SK-N-SH (cell line): Measurements from ENCODE around the gene TMEM179B. TPM values are rescaled to one million over a fixed set of nuclear protein-coding genes. Genes with fewer than 3 reads are reported as not detected.
A peak's percentile ranks its signal among the peaks of the same experiment; 100 is the strongest.

Source experiments
- CTCF ChIA-PET: fragments of 300-600, 350-600 bp; formaldehyde crosslinking; extraction: SDS; loops from one replicate; lab custom pipeline; 2021; lab: Yijun Ruan, JAX
- POLR2A ChIA-PET: fragments of 350-600 bp; sonication (Branson Sonifier 250); formaldehyde crosslinking; extraction: SDS; loops from one replicate; lab custom pipeline; 2020; ENCODE audit warnings: antibody characterized with exemption, inconsistent platforms; lab: Yijun Ruan, JAX
- DNase-seq: peaks from one replicate; pipeline ENCODE4 v3.0.0; 2012
- H2AFZ ChIP-seq: fragments of 200-600 bp; sonication (generic); 2 replicates; pipeline ENCODE4 v1.8.1; 2016; ENCODE audit warnings: antibody characterized with exemption, mild to moderate bottlenecking, low read depth
- H3F3A ChIP-seq: fragments of 200-600 bp; sonication (generic); replicated peaks from 2 replicates; pipeline ENCODE3; 2016; ENCODE audit warnings: antibody characterized with exemption, mild to moderate bottlenecking; ENCODE audit not compliant: insufficient read depth
- H3K27ac ChIP-seq, 2 experiments: fragments of 200-500 bp in 1 of 2; fragments of 200-600 bp in 1 of 2; sonication (Bioruptor generic) in 1 of 2; sonication (generic), shearing (Covaris generic) in 1 of 2; 2 replicates each; pipeline versions ENCODE4 v1.5.1 to v1.6.1; 2014 to 2016; ENCODE audit warnings: low read depth in 2 of 2, inconsistent platforms in 1 of 2, low read length in 1 of 2, mild to moderate bottlenecking in 1 of 2, mixed read lengths in 1 of 2
- H3K27me3 ChIP-seq: fragments of 200-600 bp; sonication (generic), shearing (Covaris generic); 2 replicates; pipeline ENCODE4 v1.6.1; 2016; ENCODE audit warnings: mixed run types; ENCODE audit not compliant: insufficient read depth
- H3K36me3 ChIP-seq, 2 experiments: fragments of 200-500 bp in 1 of 2; fragments of 200-600 bp in 1 of 2; sonication (Bioruptor generic) in 1 of 2; sonication (generic) in 1 of 2; replicated peaks in 1 of 2; 2 replicates each; pipeline versions ENCODE3 to v1.5.1; 2014 to 2016; ENCODE audit warnings: low read length in 1 of 2, mild to moderate bottlenecking in 1 of 2; ENCODE audit not compliant: insufficient read depth in 2 of 2, control insufficient read depth in 1 of 2
- H3K4me1 ChIP-seq, 2 experiments: fragments of 200-500 bp in 1 of 2; fragments of 200-600 bp in 1 of 2; sonication (Bioruptor generic) in 1 of 2; sonication (generic), shearing (Covaris generic) in 1 of 2; 2 replicates each; pipeline versions ENCODE4 v1.5.1 to v1.6.1; 2014 to 2016; ENCODE audit warnings: low read depth in 1 of 2, low read length in 1 of 2, mixed run types in 1 of 2; ENCODE audit not compliant: insufficient read depth in 2 of 2, control insufficient read depth in 1 of 2
- H3K4me2 ChIP-seq: fragments of 200-600 bp; sonication (generic), shearing (Covaris generic); 2 replicates; pipeline ENCODE4 v1.6.1; 2017; ENCODE audit warnings: mixed run types
- H3K4me3 ChIP-seq, 2 experiments: fragments of 200-500 bp in 1 of 2; fragments of 200-600 bp in 1 of 2; sonication (Bioruptor generic) in 1 of 2; sonication (generic), shearing (Covaris generic) in 1 of 2; 2 replicates each; pipeline versions ENCODE4 v1.5.1 to v1.8.1; 2014 to 2016; ENCODE audit warnings: low read depth in 2 of 2, inconsistent platforms in 1 of 2, low read length in 1 of 2, mild to moderate bottlenecking in 1 of 2, mixed read lengths in 1 of 2, moderate library complexity in 1 of 2
- H3K79me2 ChIP-seq: fragments of 200-600 bp; sonication (generic); 2 replicates; pipeline ENCODE4 v1.8.1; 2017; ENCODE audit warnings: mild to moderate bottlenecking; ENCODE audit not compliant: insufficient read depth
- H3K9ac ChIP-seq: fragments of 200-600 bp; sonication (generic); 2 replicates; pipeline ENCODE4 v1.6.1; 2017; ENCODE audit warnings: mixed run types
- H3K9me2 ChIP-seq: fragments of 200-600 bp; sonication (generic); 2 replicates; pipeline ENCODE4 v1.6.1; 2017; ENCODE audit warnings: mixed run types
- H3K9me3 ChIP-seq: fragments of 200-600 bp; sonication (generic); 2 replicates; pipeline ENCODE4 v1.6.1; 2017; ENCODE audit warnings: mixed run types, mild to moderate bottlenecking, moderate library complexity
- H4K20me1 ChIP-seq: fragments of 200-600 bp; sonication (generic); 2 replicates; pipeline ENCODE4 v1.6.1; 2017; ENCODE audit warnings: mild to moderate bottlenecking, mixed run types; ENCODE audit not compliant: insufficient read depth
- ELF1 ChIP-seq: IDR thresholded peaks from 2 replicates; pipeline ENCODE4 v1.4.0; 2012
- EZH2phosphoT487 ChIP-seq: fragments of 200-600 bp; sonication (generic); IDR thresholded peaks from 2 replicates; pipeline ENCODE4 v1.6.1; 2017; ENCODE audit warnings: low read depth, mixed run types, mild to moderate bottlenecking, antibody characterized with exemption, moderate library complexity, borderline replicate concordance
- GABPA ChIP-seq: IDR thresholded peaks from 2 replicates; pipeline ENCODE4 v1.4.0; 2012; ENCODE audit warnings: low read depth, mild to moderate bottlenecking
- MXI1 ChIP-seq: IDR thresholded peaks from 2 replicates; pipeline ENCODE4 v1.6.1; 2012; ENCODE audit warnings: mild to moderate bottlenecking, low read depth, low read length, improper control_type of control experiment
- POLR2AphosphoS5 ChIP-seq: IDR thresholded peaks from 2 replicates; pipeline ENCODE4 v1.6.1; 2012; ENCODE audit warnings: low read depth, low read length
- TAF1 ChIP-seq: IDR thresholded peaks from 2 replicates; pipeline ENCODE4 v1.6.1; 2012; ENCODE audit warnings: low read depth, mild to moderate bottlenecking, low read length, moderate library complexity, borderline replicate concordance
- WGBS: methylation state at CpG from one replicate; pipeline ENCODE4 v1.1.6; 2017; ENCODE audit warnings: low lambda C conversion rate; 5-methylcytosine and 5-hydroxymethylcytosine counted together
- polyA plus RNA-seq, 3 experiments: library from polyadenylated mRNA; depleted of rRNA; stranded (reverse); fragments of >200 nt; gene quantifications; 2 replicates each; pipeline ENCODE4 v1.2.3, GENCODE V29; 2012
- TF ChIP-seq, protein P1 (sequence below): IDR thresholded peaks from 2 replicates; pipeline ENCODE4 v1.4.0; 2012; ENCODE audit warnings: low read depth
- TF ChIP-seq, protein P2 (sequence below): IDR thresholded peaks from 2 replicates; pipeline ENCODE4 v1.6.1; 2012; ENCODE audit warnings: mild to moderate bottlenecking, low read depth, low read length, moderate library complexity
- TF ChIP-seq, protein P3 (sequence below): fragments of 200-600 bp; sonication (generic); IDR thresholded peaks from 2 replicates; pipeline ENCODE4 v1.6.1; 2017; ENCODE audit warnings: antibody characterized with exemption, mild to moderate bottlenecking, moderate library complexity
- TF ChIP-seq, protein P4 (sequence below): IDR thresholded peaks from 2 replicates; pipeline ENCODE4 v1.4.0; 2012; ENCODE audit warnings: low read depth, borderline replicate concordance

The TMEM179B gene
- polyA plus RNA-seq, 1 of the 3 experiments (the other 2 are of a cell fraction): 69.6 TPM

DNA sequence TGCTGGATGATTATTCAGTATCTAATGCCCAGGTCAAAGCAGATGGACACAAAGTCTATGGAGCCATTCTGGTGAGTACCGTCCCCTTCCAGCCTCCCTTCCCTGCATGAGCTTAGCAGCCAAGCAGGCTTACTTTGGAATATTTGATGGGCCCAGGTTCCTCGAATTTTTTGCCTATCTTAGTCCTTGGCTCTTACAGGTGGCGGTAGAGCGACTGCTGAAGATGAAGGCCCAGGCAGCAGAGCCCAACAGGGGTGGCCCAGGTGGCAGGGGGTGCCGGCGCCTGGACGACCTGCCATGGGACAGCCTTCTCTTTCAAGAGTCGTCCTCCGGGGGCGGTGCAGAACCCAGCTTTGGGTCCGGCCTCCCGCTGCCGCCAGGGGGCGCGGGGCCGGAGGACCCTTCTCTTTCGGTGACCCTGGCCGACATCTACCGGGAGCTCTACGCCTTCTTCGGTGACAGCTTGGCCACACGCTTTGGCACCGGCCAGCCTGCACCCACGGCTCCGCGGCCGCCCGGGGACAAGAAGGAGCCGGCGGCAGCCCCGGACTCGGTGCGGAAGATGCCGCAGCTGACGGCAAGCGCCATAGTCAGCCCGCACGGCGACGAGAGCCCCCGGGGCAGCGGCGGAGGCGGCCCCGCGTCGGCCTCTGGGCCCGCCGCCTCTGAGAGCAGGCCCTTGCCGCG lies 741 bp upstream of the TMEM179B start (continued):
- peak; percentile 41; the same call in 1 of the 2 replicates for TF ChIP-seq TAF1
- TF ChIP-seq, protein P1, sequence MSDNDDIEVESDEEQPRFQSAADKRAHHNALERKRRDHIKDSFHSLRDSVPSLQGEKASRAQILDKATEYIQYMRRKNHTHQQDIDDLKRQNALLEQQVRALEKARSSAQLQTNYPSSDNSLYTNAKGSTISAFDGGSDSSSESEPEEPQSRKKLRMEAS: peak; percentile 48; the same call in 1 of the 2 replicates
- TF ChIP-seq, protein P2, sequence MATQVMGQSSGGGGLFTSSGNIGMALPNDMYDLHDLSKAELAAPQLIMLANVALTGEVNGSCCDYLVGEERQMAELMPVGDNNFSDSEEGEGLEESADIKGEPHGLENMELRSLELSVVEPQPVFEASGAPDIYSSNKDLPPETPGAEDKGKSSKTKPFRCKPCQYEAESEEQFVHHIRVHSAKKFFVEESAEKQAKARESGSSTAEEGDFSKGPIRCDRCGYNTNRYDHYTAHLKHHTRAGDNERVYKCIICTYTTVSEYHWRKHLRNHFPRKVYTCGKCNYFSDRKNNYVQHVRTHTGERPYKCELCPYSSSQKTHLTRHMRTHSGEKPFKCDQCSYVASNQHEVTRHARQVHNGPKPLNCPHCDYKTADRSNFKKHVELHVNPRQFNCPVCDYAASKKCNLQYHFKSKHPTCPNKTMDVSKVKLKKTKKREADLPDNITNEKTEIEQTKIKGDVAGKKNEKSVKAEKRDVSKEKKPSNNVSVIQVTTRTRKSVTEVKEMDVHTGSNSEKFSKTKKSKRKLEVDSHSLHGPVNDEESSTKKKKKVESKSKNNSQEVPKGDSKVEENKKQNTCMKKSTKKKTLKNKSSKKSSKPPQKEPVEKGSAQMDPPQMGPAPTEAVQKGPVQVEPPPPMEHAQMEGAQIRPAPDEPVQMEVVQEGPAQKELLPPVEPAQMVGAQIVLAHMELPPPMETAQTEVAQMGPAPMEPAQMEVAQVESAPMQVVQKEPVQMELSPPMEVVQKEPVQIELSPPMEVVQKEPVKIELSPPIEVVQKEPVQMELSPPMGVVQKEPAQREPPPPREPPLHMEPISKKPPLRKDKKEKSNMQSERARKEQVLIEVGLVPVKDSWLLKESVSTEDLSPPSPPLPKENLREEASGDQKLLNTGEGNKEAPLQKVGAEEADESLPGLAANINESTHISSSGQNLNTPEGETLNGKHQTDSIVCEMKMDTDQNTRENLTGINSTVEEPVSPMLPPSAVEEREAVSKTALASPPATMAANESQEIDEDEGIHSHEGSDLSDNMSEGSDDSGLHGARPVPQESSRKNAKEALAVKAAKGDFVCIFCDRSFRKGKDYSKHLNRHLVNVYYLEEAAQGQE: 0 out of 2 replicates have a peak, but pooled peaks have one; percentile 8
- peak; percentile 71; the same call in 1 of the 2 replicates for TF ChIP-seq MXI1

DNA sequence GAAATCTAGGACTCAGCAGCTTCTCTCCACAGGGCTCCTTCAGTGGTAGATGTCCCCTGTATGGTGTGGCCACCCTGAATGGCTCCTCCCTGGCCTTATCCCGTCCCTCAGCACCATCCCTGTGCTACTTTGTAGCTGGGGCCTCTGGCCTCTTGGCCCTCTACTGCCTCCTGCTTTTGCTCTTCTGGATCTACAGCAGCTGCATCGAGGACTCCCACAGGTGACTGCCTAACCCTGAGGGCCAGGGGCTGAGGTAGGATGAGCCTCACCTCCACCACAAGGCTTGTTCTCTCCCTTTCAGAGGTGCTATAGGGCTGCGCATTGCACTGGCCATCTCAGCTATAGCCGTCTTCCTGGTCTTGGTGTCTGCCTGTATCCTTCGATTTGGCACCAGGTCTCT lies 1.8 kb downstream of the TMEM179B start:
- H3K79me2 ChIP-seq: peaks cover 59% of the 10 kb centered on the region

More for the DNA sequence above, 1.8 kb downstream of the TMEM179B start:
- Histone ChIP-seq H3K4me1 (peaks cover 9 to 30% of the 10 kb centered on the region in 2 experiments), H3K36me3 (peaks cover 36 to 41% of the 10 kb centered on the region in 2 experiments), H3K9ac (no peak overlapping the region), H3K27ac (peak overlapping the region; percentile 23 to 33; a peak in 2 of 4 replicates), H4K20me1 (no peaks in the 10 kb centered on the region), H3F3A (peaks cover 48% of the 10 kb centered on the region)
- POLR2A ChIA-PET: interaction anchor here (0.7 to 2.0 kb wide), 2 partner anchors 15 to 52 kb away, joined by 3 to 10 read pairs; no protein-coding TSS in a partner anchor
- TF ChIP-seq, protein P3, sequence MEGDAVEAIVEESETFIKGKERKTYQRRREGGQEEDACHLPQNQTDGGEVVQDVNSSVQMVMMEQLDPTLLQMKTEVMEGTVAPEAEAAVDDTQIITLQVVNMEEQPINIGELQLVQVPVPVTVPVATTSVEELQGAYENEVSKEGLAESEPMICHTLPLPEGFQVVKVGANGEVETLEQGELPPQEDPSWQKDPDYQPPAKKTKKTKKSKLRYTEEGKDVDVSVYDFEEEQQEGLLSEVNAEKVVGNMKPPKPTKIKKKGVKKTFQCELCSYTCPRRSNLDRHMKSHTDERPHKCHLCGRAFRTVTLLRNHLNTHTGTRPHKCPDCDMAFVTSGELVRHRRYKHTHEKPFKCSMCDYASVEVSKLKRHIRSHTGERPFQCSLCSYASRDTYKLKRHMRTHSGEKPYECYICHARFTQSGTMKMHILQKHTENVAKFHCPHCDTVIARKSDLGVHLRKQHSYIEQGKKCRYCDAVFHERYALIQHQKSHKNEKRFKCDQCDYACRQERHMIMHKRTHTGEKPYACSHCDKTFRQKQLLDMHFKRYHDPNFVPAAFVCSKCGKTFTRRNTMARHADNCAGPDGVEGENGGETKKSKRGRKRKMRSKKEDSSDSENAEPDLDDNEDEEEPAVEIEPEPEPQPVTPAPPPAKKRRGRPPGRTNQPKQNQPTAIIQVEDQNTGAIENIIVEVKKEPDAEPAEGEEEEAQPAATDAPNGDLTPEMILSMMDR: no peak
- TF ChIP-seq POLR2AphosphoS5 (no peak), EZH2phosphoT487 (no peak), TAF1 (no peak), GABPA (no peak), ELF1 (no peak)
- TF ChIP-seq, protein P1: no peak
- TF ChIP-seq, protein P4, sequence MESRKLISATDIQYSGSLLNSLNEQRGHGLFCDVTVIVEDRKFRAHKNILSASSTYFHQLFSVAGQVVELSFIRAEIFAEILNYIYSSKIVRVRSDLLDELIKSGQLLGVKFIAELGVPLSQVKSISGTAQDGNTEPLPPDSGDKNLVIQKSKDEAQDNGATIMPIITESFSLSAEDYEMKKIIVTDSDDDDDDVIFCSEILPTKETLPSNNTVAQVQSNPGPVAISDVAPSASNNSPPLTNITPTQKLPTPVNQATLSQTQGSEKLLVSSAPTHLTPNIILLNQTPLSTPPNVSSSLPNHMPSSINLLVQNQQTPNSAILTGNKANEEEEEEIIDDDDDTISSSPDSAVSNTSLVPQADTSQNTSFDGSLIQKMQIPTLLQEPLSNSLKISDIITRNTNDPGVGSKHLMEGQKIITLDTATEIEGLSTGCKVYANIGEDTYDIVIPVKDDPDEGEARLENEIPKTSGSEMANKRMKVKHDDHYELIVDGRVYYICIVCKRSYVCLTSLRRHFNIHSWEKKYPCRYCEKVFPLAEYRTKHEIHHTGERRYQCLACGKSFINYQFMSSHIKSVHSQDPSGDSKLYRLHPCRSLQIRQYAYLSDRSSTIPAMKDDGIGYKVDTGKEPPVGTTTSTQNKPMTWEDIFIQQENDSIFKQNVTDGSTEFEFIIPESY: no peak
- TF ChIP-seq, all 33 proteins: peak for 0
- H3K9me2 ChIP-seq: no peaks in the 10 kb centered on the region
- peak overlapping the region; percentile 83 for H3K4me2 ChIP-seq
- CTCF ChIA-PET: interaction anchor here (0.9 to 6.6 kb wide), 6 partner anchors 16 to 108 kb away, joined by 3 to 130 read pairs (median 4); partner anchors contain the start of genes NXF1, SLC3A2 and TAF6L
- no peaks in the 10 kb centered on the region for H3K9me3 ChIP-seq
- H2AFZ ChIP-seq: no peak overlapping the region
- WGBS: 84% methylated on average over 5 of the region's 5 CpGs
- no peaks in the 10 kb centered on the region for H3K27me3 ChIP-seq
- H3K4me3 ChIP-seq: no peak overlapping the region; a peak in 1 of 4 replicates
- no peak for DNase-seq
